Mucosa of gallbladder (tissue), 1 donor: ENCODE measurements around the gene GRM1. TPM values are rescaled to one million over a fixed set of nuclear protein-coding genes. Genes with fewer than 3 reads are reported as not detected.

Experiments
- DNase-seq: peaks from one replicate; pipeline ENCODE4 v3.0.0-alpha.2; 2020; ENCODE audit warnings: low spot score
- total RNA-seq: library from RNA; stranded (reverse); gene quantifications from one replicate; pipeline ENCODE4 v1.2.1, GENCODE V29; 2021
- donor health status: DM: no; HTN: no; CAD: no.

The GRM1 gene
- total RNA-seq = not detected

DNA sequence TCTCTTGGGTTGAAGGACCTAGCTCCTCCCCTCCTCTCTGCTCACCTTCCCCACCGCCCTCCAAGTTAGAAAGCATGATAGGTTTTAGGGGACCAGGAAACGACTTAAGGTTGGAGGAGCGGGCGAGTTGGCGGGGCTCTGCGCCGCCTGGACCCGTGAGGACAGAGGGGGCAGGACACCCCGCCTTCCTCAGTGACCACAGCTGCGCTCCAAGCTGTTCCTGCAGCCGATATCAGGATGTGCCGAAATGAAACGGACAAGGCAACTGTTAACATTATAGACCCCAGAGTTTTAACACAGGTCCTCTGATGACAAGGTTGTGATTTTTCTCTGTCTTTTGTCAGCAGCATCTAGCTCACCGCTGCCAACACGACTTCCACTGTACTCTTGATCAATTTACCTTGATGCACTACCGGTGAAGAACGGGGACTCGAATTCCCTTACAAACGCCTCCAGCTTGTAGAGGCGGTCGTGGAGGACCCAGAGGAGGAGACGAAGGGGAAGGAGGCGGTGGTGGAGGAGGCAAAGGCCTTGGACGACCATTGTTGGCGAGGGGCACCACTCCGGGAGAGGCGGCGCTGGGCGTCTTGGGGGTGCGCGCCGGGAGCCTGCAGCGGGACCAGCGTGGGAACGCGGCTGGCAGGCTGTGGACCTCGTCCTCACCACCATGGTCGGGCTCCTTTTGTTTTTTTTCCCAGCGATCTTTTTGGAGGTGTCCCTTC lies at the start of gene GRM1:
Gene GRM1, plus strand, starts transcription at position 212 of the 722 bp plus-strand sequence. Its CDS starts 456 bp downstream, at position 668.
- DNase-seq = no peak

DNA sequence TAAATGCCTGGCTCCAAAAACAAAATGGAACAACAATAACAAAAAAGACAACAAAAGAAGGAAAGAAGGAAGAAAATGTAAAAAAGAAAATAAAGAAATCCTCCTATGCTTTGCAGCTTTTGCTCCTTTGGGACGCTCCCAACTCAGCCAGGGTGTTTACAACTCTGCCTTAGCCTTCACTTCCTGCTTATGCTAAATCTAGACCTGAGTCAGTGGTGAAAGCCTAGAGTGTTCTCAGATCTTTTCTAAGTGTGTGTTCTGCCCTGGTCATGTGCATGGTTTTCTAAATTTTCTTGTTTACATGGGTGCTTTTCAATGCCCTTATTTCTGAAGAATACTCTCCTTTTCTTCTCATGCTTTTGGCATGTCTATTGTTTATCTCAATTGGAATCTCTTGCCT lies 19.5 kb upstream of the GRM1 start:
- DNase-seq = no peak

DNA sequence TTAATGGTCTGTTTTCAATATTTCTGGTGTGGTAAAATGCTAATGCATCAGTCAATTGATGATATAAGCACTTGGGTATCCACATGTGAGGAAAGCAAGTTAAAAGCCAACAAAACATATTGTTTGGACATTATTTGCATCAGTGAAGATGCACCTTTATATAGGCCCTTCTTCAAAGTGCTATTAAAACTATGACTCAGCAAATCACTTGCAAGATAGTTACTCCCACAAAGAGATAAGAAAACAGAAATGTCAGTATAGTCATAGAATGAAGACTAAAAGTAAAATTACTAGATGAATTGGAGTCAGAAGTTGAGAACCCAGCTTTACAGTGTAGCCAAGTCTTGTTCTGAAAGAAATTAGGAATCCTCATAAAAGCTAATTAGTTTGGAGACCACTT lies 14.6 kb upstream of the GRM1 start:
- no peak for DNase-seq

DNA sequence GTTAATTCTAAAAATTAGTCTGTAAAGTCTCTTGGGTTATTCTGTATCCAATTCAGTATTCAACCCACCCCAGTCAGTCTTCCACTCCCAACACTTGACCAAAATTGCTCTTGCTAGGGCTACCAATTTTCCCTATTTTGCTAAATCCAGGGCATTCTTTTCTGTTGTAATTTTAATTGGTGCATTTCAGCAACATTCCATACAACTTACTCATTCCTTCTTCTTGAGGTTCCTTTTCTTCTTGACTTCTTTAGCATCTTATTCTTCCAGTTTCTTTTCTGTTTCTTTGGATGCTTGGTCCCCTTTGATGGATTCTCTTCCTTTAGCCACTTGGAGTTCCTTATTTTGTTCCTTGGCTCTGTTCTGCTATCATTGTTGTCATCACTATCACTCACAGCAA lies 11.2 kb upstream of the GRM1 start:
- no peak for DNase-seq

DNA sequence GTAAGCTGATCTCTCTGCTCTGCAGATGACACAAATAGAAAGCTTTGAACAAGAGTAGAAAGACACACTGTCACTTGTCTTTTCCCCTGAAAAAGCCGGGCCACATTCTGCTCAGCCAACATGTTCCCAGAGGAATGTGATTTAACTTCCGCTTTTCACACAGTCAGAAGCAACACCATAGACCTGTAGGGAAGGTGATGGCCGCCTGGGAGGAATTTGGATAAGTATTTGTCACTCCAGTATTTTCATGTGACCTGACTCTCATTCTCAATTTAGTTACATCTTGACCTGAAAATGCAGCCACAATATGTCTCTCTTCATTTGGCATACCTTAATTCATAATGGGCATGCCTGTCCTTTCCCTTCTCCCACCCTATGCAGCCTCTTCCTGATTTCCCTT lies 2.0 kb upstream of the GRM1 start:
- no peak for DNase-seq

DNA sequence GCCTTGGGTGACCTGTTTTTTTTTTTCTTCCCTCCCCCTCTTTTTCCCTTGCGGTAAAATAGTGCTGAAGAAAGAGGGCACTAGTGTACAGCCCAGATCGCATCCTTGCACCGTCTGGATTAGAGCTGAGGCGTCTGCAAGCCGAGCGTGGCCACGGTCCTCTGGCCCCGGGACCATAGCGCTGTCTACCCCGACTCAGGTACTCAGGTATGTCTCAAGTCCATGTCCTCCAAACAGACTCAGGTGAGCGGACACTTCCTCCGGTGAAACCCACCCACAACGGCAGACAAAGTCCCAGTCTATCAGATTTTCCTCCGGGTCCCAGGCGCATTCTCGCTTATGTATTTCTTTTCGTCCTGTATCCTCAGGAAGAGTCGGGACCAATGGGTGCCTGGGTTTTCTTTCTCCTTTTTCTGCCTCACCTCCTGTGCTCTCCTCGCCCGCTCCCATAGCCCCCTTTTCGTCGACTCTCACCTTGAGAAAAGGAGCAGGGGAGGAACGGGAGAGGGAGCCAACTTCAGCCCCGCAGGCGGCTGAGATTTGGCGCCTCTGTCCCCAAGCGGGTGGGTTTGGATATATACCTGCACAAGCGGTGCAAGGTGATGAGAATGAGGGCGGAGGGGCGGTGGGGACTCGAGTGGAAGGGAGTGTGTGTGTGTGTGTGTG lies 1.1 kb upstream of the GRM1 start:
- no peak for DNase-seq

DNA sequence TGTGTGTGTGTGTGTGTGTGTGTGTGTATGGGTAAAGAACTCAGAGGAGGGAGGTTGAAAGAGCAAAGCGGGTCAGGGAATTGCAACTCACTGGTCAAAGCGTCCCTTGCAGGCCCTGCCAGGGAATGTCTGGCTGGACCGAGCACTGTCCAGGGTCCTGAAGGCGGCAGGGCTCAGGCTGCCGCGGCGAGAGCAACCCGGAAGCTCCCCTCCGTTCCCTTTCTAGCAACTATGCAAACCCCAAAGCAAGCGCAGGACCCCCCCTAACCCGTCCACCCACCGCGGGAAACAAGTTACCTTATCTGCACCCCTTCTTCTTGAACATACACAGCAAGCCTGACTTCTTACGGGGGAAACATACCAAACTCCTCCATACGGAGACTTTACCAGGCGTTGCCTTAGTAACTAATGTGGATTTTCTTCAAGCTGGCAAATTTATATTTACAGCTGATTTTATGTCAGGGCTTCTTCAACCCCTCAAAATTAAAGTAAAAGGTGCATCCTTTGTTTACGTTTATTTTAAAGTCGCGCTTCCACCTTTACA lies 538 bp upstream of the GRM1 start:
- DNase-seq = peak; percentile 65

DNA sequence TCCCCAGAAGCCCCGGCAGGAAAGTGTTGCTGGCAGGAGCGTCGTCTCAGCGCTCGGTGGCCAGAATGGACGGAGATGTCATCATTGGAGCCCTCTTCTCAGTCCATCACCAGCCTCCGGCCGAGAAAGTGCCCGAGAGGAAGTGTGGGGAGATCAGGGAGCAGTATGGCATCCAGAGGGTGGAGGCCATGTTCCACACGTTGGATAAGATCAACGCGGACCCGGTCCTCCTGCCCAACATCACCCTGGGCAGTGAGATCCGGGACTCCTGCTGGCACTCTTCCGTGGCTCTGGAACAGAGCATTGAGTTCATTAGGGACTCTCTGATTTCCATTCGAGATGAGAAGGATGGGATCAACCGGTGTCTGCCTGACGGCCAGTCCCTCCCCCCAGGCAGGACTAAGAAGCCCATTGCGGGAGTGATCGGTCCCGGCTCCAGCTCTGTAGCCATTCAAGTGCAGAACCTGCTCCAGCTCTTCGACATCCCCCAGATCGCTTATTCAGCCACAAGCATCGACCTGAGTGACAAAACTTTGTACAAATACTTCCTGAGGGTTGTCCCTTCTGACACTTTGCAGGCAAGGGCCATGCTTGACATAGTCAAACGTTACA lies 817 bp downstream of the GRM1 start:
- no peak for DNase-seq

DNA sequence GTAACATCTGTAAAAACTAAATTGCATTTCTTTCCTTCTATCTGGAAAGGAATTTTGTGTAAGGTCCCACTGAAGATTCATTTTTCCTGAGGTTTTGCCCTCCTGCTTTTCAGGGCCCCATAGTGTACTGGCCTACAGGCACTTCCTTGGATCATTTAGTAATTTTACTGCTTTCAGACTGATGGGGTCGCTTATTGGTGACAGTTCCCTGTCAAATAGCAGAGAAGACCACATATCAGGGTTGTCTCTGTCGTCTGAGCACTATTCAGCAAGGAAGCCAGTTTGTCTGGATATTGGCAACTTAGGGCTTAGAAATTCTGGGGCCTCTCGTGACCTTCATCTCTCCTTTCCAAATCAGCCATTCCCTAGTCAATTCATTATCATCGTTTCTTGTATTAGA lies 3.5 kb downstream of the GRM1 start:
- no peak for DNase-seq

DNA sequence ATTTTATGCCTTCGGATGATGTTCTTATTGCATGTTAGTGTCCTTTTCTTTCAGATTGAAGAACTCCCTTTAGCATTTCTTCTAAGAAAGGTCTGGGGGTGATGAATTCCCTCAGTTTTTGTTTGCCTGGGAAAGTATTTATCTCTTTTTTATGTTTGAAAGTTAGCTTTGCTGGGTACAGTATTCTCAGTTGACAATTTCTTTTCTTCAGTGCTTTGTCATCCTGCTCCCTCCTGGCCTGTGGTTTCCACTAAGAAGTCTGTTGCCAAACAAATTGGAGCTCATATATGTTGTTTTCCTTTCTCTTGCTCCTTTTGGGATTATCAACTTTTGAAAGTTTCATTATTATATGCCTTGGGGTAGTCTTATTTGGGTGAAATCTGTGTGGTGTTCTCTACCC lies 11.5 kb downstream of the GRM1 start:
- no peak for DNase-seq

DNA sequence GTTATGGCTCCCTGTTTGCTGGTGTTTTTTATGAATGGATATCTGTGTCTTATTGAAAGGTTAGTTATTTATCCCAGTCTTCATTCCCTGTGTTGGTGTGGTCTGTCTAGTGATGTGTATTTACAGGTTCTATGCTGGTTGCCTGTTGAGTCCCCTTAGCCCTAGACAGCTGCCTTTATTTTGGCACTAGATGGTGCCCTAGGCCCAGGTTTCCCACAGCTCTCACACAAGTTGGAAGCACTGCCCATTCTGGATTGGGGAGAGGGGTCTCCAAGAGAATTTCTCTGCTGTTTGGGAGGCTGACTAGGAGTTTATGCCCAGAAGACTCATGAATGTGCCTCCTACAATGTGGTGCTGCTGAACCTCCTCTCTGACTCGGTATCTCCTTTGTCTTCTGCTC lies 12.4 kb downstream of the GRM1 start:
- DNase-seq = no peak

DNA sequence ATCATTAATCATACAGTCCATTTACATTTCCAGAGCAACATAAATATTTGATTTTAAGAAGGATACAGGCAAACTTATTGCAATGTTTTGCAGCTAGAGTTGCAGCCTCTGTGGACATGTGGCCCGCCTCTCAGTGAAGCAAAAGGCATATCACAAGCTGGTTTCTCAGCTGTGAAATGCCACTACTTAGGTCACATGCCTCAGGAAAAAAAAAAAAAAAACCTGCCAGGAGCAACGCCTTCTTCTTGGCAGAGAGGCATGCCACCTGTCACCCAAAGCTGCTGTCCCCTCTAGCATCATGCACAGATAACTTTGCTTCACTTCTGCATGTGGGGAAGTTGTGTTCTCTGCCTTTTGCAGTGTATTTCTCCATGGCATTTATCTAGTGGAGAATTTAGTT lies 18.5 kb downstream of the GRM1 start:
- no peak for DNase-seq

DNA sequence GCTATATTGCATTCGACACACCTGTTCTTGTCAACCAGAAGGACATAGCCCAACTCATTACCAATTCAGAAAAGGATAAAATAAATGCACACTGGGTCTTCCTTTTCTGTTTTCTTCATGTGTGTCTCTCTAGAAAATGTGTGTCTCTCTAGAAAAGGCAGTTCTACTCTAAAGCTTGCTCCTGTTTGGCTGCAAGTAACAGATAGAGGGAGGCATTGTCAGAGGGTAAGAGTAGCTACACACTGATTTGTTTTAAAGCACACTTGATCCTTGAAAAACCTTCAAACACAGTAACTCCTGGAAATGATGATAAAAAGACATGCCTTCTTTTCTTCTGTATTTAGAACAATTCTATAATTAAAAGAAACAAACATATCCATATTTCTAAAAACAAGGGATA lies 21.3 kb downstream of the GRM1 start:
- DNase-seq = no peak

DNA sequence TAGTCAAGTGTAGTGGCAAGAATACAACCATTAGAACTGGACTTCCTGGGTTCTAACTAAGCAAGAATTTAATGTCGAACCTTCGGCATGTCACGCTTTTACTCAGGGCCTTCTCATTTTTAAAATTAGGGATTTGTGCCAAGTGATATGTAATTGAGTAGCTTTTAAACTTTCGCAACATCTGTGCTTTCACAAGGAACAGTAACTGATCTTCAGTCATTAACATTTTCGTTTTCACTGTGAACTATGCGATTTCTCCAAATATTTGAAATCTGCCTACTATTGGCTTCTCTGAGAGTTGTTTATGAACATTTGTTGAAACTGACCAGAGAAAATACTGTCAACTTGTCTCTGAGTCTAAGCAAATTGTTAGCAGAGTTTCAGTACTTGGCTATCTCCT lies 27.6 kb downstream of the GRM1 start:
- DNase-seq = no peak

DNA sequence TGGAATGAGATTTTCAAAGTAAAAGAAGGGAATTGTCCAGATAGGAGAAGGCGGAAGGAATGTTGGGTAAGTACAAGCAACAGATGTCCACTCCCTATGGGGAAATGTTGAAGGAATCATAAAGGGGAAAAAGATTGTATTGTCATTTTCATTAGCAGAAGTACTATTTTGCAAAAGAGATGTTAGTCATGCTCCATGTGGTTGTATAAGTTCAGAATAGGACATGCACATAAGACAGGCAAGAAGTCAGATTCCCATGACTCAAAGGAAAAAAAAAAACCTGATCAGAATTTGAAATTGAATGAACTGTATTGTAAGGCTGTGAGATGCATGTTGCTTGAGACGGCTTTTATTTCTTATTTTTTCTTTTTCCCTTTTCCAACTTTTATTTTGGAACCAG lies 36.8 kb downstream of the GRM1 start:
- DNase-seq = no peak

DNA sequence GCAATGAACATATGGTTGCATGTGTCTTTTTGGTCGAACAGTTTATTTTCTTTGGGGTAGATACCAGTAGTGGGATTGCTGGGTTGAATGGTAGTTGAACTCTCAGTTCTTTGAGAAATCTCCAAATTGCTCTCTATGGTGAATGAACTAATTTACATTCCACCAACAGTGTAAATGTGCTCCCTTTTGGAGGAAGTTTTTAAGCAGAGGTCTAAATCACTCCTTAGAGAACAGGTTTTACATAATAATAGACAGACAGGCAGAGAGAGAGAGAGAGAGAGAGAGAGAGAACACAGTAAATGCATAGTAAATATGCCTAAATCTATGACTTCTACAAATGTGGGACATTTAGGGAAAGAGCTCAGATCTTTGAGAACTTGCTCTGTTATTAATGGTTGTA lies 37.6 kb downstream of the GRM1 start:
- no peak for DNase-seq

DNA sequence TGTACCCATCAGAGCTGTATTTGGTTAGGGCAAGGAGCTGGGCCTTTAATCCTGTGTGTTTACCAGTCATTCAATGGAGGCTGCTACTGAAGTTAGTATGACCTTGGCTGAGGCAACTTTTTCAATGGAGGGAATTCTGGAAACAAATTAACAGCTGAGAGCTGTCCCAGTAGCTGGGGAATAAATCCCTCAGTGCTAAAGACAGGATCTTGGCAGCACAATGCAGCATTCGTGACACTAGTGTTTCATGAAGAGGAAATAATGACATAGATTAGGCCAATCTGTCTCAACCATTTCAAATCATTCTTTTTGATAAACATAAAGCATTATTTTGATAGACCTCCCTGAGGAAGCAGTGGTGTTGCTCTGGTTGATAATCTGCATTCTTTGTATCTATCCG lies 42.9 kb downstream of the GRM1 start:
- DNase-seq = no peak

DNA sequence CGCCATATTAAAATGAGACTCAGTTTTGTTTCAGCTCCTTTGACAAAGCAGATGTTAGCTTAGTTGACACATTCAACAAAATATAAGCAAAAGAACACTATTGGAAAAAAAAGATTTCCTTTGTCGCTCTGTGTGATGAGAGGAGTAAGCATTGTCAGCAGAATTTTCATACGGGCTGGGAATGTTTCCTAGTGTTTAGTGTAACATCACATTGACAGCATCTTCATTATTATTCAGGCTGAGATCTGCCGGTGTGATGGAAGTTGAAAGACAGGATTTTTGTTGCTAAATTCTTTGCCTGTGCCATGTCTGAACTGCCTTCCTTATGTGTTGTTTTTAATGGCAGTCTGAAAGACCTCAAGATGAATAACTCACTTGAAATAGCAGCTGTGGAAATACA lies 49.1 kb downstream of the GRM1 start:
- DNase-seq = no peak

DNA sequence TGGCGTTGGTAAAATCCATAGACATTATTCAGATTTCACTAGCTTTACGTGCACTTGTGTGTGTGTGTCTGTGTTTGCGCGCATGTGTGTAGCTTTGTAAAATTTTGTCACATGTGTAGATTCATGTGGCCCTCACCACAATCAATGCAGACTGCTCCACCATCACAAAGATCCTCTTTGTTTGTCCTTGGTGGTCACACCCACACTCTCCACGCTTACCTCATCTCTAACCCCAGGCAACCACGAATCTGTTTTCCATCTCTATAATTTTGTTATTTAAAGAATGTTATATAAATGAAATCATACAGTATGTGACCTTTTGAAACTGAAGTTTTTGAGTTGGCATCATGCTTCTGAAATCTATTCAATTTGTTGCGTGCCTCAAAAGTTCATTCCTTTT lies 58.5 kb downstream of the GRM1 start:
- no peak for DNase-seq

DNA sequence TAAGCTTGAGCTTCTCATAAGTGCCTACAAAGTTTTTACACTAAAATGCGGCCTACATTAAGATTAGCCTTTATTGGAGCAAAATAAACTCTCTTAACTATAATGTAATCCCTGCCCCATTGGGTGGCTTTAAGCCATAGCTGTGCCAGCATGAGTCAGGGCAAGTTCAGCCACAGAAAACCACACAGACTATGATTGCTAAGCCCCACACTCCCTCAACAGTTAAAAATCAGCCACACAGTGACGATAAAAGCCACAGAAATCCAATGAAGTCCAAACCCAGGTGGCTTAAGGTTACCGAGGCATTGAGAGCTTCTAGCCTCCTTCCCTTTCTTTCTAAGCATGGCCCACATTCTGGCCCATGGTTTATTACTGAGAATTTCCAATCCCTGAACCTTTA lies 61.6 kb downstream of the GRM1 start:
- no peak for DNase-seq

DNA sequence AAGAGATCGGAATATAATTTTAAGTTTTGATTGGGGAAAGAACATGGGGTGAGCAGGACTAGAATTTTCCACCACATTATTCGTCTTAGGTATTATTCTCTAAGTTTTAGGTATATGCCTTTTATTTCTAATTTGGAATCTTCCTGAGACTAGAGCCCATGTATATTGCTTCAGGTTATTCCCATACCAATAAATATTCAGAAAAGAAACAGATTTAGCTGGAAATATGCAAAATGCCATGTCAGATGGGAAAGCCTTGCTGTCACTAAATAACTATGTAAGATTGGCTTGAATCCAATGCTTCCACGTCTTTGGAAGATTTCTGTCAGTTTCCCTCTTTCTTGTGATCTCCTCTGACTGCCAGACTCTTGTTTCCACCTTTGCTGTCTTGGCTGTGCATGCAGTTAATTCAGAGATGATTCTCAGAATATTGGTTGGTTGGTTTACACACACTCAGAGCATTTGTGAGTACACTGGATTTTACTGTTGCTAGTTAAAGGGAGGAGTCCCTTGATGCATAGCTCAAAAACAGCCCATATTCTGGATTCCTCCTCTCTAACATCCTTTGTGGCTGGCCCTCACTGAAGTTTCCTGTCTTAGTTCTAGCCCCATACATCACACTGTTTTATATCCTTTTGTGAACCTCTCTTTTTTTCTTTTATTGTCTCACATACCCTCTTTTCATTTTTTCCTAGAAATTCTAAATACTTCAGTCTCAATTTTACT lies 64.3 kb downstream of the GRM1 start:
- DNase-seq = no peak

DNA sequence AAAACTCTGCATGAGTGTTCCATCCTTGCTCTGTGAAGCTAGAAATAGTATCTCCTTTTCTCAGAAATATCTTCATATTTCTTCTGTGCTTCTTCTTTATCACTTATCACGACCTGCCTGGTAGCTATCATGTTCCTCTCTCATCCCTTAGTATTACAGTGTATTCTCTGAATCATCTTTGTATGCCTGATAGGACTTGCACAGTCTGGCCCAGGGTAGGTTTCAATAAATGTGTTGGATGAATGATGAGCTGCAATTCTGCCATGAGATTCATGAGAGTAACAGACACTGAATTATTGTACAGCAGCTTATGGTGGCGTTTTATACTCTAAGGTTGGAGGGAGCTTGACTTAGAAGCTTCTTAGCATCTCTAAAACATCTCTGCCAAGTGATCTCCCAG lies 66.6 kb downstream of the GRM1 start:
- no peak for DNase-seq
